Endothelial cell of umbilical vein (primary cell): Measurements from ENCODE around the gene NPAS1.
A peak's percentile ranks its signal among the peaks of the same experiment; 100 is the strongest.

ENCODE experiments used
- CTCF ChIP-seq, 2 donors: IDR thresholded peaks; 1 replicate in 1 of 2; 2 replicates in 1 of 2; pipeline ENCODE4 v1.5.1; 2011; ENCODE audit warnings: low read length in 2 of 2, mild to moderate bottlenecking in 2 of 2, moderate library complexity in 2 of 2, control low read depth in 1 of 2, inconsistent platforms in 1 of 2, low read depth in 1 of 2; ENCODE audit not compliant: insufficient read depth in 1 of 2; ENCODE audit errors: extremely low read depth in 1 of 2
- EZH2 ChIP-seq: IDR thresholded peaks from 2 replicates; pipeline ENCODE4 v1.6.1; 2012; ENCODE audit warnings: borderline replicate concordance, low read depth, mild to moderate bottlenecking, moderate library complexity, low read length, inconsistent platforms; ENCODE audit not compliant: severe bottlenecking
- MAX ChIP-seq: IDR thresholded peaks from 2 replicates; pipeline ENCODE4 v1.6.1; 2011; ENCODE audit not compliant: insufficient read depth, insufficient read length
- POLR2A ChIP-seq: IDR thresholded peaks from 2 replicates; pipeline ENCODE4 v1.6.1; 2012; ENCODE audit warnings: low read depth, mild to moderate bottlenecking, control low read depth, low read length

GRCh38 chr19:47022541-47023447 lies 3.2 kb downstream of the NPAS1 start:
- TF ChIP-seq CTCF (IDR thresholded peaks at IDR 0.05; ENCODE audit: extremely low read depth in 1 of 2, insufficient read depth in 1 of 2, low read depth in 1 of 2, low read length in 2 of 2), result no peak
- no peak for TF ChIP-seq POLR2A
- TF ChIP-seq EZH2, result peak; percentile 92
- no peak for TF ChIP-seq MAX
